Right lobe of liver (tissue), 6 donors: Measurements from ENCODE around the gene COQ4. TPM values are rescaled to one million over a fixed set of nuclear protein-coding genes. Genes with fewer than 3 reads are reported as not detected.
A peak's percentile ranks its signal among the peaks of the same experiment; 100 is the strongest.

Source experiments
- ATAC-seq, 4 donors: fragments of 200-7000 bp; cut with Tn5 transposase; one replicate each; pipeline ENCODE4 v1.9.1; 2020; ENCODE audit warnings: mild to moderate bottlenecking in 4 of 4, moderate library complexity in 4 of 4
- DNase-seq, 3 donors: peaks; one replicate each; pipeline ENCODE4 v3.0.0-alpha.2; 2020
- H3K27ac ChIP-seq, 3 donors: fragments of 200-600 bp; one replicate each; pipeline ENCODE4 v1.8.0; 2022
- H3K27me3 ChIP-seq, 2 donors: fragments of 200-600 bp; one replicate each; pipeline ENCODE4 v1.8.0; 2022
- H3K36me3 ChIP-seq, 4 donors: fragments of 200-600 bp; sonication (generic) in 1 of 4; one replicate each; pipeline versions ENCODE4 v1.5.1 to v1.8.0; 2017 to 2022; ENCODE audit warnings: control low read depth in 1 of 4
- H3K4me1 ChIP-seq, 4 donors: fragments of 200-600 bp; sonication (generic) in 1 of 4; one replicate each; pipeline versions ENCODE4 v1.5.1 to v1.8.0; 2017 to 2022; ENCODE audit warnings: control low read depth in 1 of 4
- H3K4me3 ChIP-seq, 3 donors: fragments of 200-600 bp; one replicate each; pipeline ENCODE4 v1.8.0; 2022
- H3K9me3 ChIP-seq, 4 donors: fragments of 200-600 bp; sonication (generic) in 1 of 4; one replicate each; pipeline versions ENCODE4 v1.5.1 to v1.8.0; 2017 to 2022; ENCODE audit warnings: control low read depth in 1 of 4
- POLR2A ChIP-seq: fragments of 450-650 bp; IDR thresholded peaks from one replicate; pipeline ENCODE4 v1.6.1; 2017; ENCODE audit warnings: antibody characterized with exemption, mild to moderate bottlenecking
- WGBS: methylation state at CpG from one replicate; pipeline ENCODE4 v1.1.6; 2018; ENCODE audit warnings: low coverage, low lambda C conversion rate; ENCODE audit not compliant: insufficient coverage; ENCODE audit errors: missing lambda C conversion rate; 5-methylcytosine and 5-hydroxymethylcytosine counted together
- intact Hi-C, 2 donors: fragments of 100-400 bp; cut with DNase I; formaldehyde crosslinking; loops; one replicate each; pipeline versions ENCODE4 v1.11.2 to v1.14.1; 2022
- total RNA-seq, 6 experiments: library from RNA; depleted of rRNA in 2 of 6; stranded (reverse); fragments of >200 nt in 2 of 6; fragmentation: NEBNext Ultra II Directional in 3 of 6; extraction: Animal tissue kit (Norgen Biotek cat#: 25700) in 3 of 6; gene quantifications; one replicate each; pipeline versions ENCODE4 v1.1.0 to v1.2.4, GENCODE V29; 2016 to 2023
- TF ChIP-seq, protein P1 (sequence below), 4 donors: fragments of 200-600 bp in 3 of 4; fragments of 450-650 bp in 1 of 4; IDR thresholded peaks; one replicate each; pipeline versions ENCODE4 v1.5.1 to v1.8.0; 2016 to 2022; ENCODE audit warnings: antibody characterized with exemption in 4 of 4, mild to moderate bottlenecking in 2 of 4
- donor health status: DM: no; HTN: yes; CAD: no.
- donor health status: DM: no; HTN: no; CAD: no.
- donor health status: DM: no; HTN: no; CAD: no.
- donor health status: DM: no; HTN: yes; CAD: no.
- donor health status: DM: no; HTN: yes; CAD: no.

The COQ4 gene
- total RNA-seq, 6 experiments from 2014 or later, result 22.3 to 67.5 (median 30.3) TPM

- no peaks in the 10 kb centered on the region for H3K9me3 ChIP-seq
- intact Hi-C loops, result no loop called here
- ATAC-seq (no peak), DNase-seq (no peak)
- H3K27me3 ChIP-seq, result no peaks in the 10 kb centered on the region
- peak overlapping the region; percentile 23 to 80 (median 48) for H3K27ac ChIP-seq
- 0% methylated on average over 8 of the region's 10 CpGs for WGBS
- TF ChIP-seq POLR2A, result no peak
- TF ChIP-seq, protein P1, sequence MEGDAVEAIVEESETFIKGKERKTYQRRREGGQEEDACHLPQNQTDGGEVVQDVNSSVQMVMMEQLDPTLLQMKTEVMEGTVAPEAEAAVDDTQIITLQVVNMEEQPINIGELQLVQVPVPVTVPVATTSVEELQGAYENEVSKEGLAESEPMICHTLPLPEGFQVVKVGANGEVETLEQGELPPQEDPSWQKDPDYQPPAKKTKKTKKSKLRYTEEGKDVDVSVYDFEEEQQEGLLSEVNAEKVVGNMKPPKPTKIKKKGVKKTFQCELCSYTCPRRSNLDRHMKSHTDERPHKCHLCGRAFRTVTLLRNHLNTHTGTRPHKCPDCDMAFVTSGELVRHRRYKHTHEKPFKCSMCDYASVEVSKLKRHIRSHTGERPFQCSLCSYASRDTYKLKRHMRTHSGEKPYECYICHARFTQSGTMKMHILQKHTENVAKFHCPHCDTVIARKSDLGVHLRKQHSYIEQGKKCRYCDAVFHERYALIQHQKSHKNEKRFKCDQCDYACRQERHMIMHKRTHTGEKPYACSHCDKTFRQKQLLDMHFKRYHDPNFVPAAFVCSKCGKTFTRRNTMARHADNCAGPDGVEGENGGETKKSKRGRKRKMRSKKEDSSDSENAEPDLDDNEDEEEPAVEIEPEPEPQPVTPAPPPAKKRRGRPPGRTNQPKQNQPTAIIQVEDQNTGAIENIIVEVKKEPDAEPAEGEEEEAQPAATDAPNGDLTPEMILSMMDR (IDR thresholded peaks at IDR 0.05), result no peak
- peak overlapping the region; percentile 91 to 100 (median 99) for H3K4me3 ChIP-seq
- H3K36me3 ChIP-seq, result no peaks in the 10 kb centered on the region
- H3K4me1 ChIP-seq, result peaks cover 0 to 13% (median 3%) of the 10 kb centered on the region in 4 donors
These were observed 49.0 kb downstream of the COQ4 start for GRCh38 chr9:128371630-128372117.

- no peak for ATAC-seq
- 26% methylated on average over 4 of the region's 4 CpGs for WGBS
- H3K27ac ChIP-seq, result no peak overlapping the region
These were observed 49.6 kb downstream of the COQ4 start for GRCh38 chr9:128372188-128372641.

GRCh38 chr9:128372784-128373183 is 50.1 kb downstream of the COQ4 start:
- DNase-seq (no peak), ATAC-seq (no peak)
- Histone ChIP-seq H3K4me3 (no peak overlapping the region), H3K27ac (no peak overlapping the region), H3K36me3 (peaks cover 0 to 1% (median 0%) of the 10 kb centered on the region in 4 donors), H3K4me1 (peaks cover 0 to 13% (median 3%) of the 10 kb centered on the region in 4 donors), H3K9me3 (no peaks in the 10 kb centered on the region), H3K27me3 (no peaks in the 10 kb centered on the region)
- WGBS, result no CpG with 5 or more reads among the region's 1 CpG
- intact Hi-C loops, result no loop called here
- no peak for TF ChIP-seq POLR2A
- TF ChIP-seq, protein P1 (IDR thresholded peaks at IDR 0.05), result no peak

More at GRCh38 chr9:128372188-128372641, 49.6 kb downstream of the COQ4 start:
- Histone ChIP-seq H3K4me1 (peaks cover 0 to 13% (median 3%) of the 10 kb centered on the region in 4 donors), H3K36me3 (no peaks in the 10 kb centered on the region), H3K4me3 (peak overlapping the region; percentile 91 to 100 (median 99)), H3K9me3 (no peaks in the 10 kb centered on the region), H3K27me3 (no peaks in the 10 kb centered on the region)
- DNase-seq, result no peak
- TF ChIP-seq, protein P1 (IDR thresholded peaks at IDR 0.05), result no peak
- TF ChIP-seq POLR2A, result no peak
- intact Hi-C loops, result no loop called here

DNA sequence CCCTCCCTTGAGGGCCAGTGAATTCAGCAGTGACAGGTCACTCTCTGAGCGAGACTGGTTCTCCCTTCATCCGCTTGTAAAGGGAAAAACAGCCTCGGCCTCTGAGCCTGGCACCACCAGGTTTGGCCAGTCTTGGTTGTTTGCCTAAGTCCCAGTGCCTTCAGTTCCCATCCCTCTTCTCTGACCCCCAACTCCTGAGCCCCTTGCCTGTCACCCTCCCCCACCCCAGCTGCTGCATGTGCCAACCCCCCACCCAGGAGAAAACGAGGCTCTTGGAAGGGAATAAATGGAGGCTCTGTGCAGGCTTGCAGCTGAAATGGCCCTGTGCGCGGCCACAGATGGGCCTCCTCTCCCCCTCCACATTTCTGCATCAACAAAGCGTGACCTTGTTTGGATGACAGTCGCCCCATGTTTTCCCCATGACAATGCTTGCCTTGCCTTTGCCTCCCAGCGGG is 51.6 kb downstream of the COQ4 start:
- H3K4me1 ChIP-seq, result peaks cover 0 to 13% (median 3%) of the 10 kb centered on the region in 4 donors
- no peaks in the 10 kb centered on the region for H3K27me3 ChIP-seq
- peaks cover 0 to 4% (median 3%) of the 10 kb centered on the region in 4 donors for H3K36me3 ChIP-seq
- no peak for TF ChIP-seq POLR2A
- TF ChIP-seq, protein P1 (IDR thresholded peaks at IDR 0.05), result no peak
- 86% methylated on average over 8 of the region's 9 CpGs for WGBS
- intact Hi-C loops, result no loop called here
- DNase-seq (no peak), ATAC-seq (no peak)
- no peak overlapping the region for H3K27ac ChIP-seq
- no peak overlapping the region for H3K4me3 ChIP-seq
- H3K9me3 ChIP-seq, result no peaks in the 10 kb centered on the region
